Embryonic facial prominence (tissue), 1 donor: Measurements from ENCODE around the gene SPACA5B.
"Not testable (repeated sequence)": the region's sequence is repeated elsewhere in the genome, so short reads cannot be mapped to it uniquely, and the experiment has no call there.

Experiments
- DNase-seq: peaks from one replicate; pipeline ENCODE4 v3.0.0-alpha.2; 2016; ENCODE audit errors: extremely low spot score

SPACA5B gene

DNA sequence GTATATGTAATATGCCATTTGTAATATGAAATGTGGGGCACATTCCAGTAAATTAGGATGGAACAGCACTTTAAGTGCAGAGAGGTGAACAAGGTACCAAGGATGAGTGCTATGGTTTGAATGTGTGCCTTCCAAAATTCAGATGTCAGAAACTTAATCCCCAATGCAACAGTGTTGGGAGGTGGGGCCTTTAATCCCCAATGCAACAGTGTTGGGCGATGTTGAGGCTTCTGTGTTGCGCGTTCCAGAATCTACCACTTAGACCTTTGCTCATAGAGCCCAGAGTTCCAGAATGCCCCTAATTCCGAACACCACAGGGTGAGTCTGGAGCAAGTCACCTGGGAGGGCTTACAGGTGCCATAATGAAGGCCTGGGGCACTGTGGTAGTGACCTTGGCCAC is at the start of gene SPACA5B:
TSS of gene SPACA5B (plus strand) at position 301 of the 400 bp plus-strand sequence. CDS start at position 363, 62 bp downstream.
- not testable (repeated sequence) for DNase-seq

DNA sequence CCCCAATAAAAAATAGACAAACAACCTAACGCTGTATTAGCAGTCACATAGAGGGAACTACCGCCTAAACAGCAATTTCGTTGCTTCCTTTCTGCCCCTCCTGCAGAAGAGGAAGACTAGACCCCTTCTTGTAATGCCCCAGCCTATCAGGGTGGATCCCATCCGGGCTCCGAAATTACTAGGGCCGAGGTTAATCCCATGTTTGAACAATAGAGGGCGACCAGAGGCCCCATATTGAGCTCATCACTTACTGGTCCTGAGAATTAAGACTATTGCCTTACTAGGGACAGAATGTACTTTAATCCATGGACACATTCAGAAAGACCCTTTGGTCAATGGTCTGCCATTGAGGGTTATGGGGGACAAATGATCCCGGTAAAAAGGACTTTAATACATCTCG is 47.2 kb upstream of the SPACA5B start:
- DNase-seq: no peak

DNA sequence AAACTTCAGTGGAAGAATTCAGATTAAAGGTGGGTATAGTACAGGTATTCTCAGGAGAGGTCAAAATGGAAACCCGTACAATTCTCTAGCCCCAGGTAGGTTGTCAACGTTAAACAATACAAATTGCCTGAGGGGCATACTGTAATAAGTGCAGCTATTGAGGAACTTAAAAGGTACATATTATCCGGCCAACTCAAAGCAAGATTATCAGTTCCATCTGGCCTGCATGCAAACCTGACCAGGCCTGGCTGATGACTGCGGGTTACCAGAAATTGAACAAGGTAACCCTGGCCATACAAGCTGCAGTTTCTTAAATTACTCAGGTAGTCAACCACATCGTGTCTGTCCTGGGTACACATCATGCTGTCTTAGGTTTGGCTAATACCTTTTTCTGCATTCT is 46.7 kb upstream of the SPACA5B start:
- DNase-seq: no peak

DNA sequence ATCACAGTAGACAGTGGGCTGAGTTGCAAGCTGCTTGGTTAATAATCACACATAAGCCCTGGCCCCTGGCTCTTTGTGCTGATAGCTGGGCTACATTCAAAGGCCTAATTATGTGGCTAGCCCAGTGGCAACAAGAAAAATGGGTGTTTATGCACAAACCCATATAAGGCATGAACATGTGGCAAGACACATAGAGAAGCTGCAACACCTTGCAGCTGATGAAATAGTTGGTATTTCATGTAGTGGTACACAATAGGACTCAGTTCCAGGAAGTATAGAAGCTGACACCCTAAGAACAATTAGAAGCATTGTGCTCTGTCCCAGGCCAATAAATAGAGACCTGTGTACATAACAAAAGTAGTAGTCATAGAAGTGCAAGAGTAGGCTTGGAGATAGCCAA is 44.3 kb upstream of the SPACA5B start:
- DNase-seq: no peak

DNA sequence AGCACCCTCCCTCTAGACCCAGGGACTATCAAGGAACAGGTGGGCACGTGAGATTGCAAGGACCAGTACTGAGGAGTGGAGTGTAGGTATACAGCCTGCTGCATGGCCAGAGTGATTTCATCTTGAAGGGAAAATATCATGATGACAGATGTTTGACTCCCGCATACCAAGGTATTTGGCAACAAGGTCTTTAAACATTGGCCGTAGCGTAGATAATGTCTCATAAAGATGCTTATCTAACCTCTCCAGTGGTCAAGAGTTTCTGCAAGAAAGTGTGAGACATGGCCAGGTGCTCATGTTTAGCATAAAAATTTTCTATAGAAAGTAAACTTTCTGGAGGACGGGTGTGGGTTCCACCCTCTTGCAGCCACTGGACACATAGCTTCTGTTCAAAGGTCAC is 40.3 kb upstream of the SPACA5B start:
- DNase-seq: no peak

DNA sequence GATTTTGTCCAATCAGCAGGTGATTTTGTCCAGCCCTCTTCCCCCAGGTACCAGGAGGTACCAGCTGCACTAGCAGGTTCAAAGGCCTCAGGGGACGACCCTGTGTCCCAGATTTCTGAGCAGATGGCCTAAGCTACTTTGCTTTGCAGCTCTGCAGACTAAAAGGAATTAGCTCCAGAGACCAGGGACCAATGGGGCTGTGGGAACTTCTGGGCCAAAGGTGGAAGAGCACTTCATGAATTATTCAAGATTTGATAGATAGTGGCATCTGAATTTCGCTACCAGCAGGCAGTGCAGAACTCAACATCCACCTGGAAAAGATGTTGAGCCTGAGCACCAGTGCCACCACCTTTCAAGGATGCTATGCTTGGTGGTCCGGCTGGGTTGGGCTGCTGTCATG is 37.9 kb upstream of the SPACA5B start:
- DNase-seq: not testable (repeated sequence)

DNA sequence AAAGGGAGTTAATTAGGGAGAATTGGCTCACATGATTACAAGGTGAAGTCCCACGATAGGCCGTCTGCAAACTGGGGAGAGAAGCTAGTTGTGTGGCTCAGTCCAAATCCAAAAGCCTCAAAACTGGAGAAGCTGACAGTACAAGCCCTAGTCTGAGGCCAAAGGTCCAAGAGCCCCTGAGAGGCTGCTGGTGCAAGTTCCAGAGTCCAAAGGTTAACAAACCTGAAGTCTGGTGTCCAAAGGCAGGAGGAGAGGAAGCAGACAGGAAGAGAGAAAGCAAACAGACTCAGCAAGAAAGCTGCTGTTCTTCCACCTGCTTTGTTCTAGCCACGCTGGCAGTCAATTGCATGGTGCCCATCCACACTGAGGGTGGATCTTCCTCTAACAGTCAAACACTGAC is 29.0 kb upstream of the SPACA5B start:
- no peak for DNase-seq

DNA sequence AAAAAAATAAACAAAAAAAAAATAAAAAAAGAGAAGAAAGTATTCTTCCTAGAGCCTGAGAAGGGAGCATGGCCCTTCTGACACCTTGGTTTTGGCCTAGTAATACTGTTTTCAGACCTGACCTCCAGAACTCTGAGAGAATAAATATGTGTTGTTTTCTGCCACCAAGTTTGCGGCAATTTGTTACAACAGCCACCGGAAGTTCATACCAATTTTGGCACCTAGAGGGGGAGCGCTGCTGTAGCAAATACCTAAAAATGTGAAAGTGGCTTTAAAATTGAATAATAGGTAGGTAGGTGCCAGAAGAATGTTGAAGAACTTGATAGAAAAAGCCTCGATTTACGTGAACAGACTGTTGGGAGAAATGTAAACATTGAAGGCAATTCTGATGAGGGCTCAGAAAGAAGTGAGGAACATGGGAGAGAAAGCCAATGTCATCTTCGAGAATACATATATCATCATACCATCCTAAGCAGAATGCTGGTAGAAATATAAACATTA is 27.5 kb upstream of the SPACA5B start:
- no peak for DNase-seq

DNA sequence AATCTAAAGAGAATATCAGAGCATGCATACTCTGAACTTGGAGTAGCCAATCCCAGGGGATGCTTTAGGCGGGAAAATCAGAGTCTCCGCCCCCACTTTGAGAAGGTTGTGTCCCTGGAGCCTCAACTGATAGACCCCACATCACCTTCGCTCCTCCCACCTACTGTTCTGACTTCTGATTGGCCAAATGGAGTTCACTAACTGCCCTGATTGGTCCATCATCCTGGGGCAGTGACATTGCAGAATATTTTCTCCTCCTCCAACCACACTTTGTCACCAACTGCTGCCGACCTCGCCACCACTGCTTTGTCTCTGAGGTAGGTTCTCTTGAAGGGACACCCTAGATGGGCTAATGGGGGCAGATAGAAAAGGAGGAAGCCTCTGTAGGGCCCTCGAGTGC is 22.7 kb upstream of the SPACA5B start:
- DNase-seq: no peak

DNA sequence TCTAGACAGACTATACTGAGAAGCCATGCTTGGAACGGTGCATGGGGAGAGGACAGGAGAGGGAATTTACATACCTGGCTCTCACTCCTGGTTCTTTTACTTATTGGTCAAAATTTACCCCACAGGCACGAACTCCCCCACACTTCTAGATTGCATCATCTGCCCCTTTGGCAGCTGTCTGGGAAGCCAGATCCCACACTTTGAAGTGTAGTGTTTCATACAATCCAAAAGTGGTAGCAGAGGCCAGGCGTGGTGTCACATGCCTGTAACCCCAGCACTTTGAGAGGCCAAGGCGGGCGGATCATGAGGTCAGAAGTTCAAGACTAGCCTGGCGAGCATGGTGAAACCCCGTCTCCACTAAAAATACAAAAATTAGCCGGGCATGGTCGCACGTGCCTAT is 5.1 kb upstream of the SPACA5B start:
- not testable (repeated sequence) for DNase-seq

DNA sequence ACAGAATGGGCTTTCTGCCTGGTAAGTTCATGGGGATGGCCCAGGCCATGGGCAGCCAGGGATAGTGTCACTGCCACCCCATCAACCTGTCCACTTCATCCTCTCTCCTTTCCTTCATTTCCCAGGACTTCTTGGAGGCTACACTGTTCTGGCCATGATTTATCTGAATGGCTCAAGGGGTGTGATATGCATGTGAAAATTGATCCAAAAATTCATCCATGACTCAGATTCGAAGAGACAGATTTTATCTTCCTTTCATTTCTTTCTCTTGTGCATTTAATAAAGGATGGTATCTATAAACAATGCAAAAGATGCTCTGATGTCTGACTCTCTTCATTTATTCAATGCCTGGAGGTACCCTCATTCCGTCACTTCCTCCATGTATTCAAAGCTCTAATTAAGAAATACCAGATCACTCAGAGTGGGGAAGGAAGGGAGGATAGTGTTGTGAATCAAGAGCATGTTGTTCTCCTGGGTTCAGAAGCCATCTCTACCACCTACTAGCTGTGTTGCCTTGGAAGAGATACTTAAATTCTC is 1.9 kb downstream of the SPACA5B start:
- not testable (repeated sequence) for DNase-seq

DNA sequence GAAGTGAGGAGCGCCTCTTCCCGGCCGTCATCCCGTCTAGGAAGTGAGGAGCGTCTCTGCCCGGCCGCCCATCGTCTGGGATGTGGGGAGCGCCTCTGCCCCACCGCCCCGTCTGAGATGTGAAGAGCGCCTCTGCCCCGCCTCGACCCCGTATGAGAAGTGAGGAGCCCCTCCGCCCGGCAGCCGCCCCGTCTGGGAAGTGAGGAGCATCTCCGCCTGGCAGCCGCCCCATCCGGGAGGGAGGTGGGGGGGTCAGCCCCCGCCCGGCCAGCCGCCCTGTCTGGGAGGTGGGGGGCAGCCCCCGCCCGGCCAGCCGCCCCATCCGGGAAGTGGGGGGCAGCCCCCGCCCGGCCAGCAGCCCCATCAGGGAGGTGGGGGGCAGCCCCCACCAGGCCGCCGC is 8.7 kb downstream of the SPACA5B start:
- DNase-seq: not testable (repeated sequence)

DNA sequence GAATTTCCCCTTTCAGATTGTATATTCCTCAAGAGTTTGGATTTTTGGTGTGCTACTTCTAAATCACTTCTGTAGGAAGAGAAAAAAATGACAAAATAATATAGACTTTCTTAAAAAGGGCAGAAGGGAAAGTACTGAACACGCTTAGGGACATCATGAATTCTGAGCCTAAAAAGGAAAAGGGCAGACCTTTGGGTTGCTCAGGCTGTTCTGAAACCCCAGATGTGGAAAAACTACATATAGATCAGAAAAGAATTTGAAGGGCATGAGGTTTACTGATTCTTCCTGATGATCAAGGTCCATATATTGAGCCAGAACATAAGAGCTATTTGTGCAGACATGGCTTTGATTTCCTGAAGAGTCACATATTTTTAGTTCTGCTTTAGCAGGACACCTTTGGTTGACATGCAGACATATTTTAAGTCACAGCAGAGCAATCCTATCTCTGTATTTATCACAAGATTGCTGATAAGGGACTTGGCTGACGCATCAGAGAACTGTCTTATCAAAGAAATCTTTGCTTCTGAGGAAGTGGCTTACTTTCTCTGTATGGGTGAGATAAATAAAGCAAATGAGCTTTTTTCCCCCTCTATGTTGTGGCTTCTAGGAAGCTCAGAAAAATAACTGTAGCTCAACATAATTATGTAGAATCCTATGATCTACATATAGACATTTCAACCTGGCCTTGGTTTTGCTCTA is 11.5 kb downstream of the SPACA5B start:
- DNase-seq: not testable (repeated sequence)

DNA sequence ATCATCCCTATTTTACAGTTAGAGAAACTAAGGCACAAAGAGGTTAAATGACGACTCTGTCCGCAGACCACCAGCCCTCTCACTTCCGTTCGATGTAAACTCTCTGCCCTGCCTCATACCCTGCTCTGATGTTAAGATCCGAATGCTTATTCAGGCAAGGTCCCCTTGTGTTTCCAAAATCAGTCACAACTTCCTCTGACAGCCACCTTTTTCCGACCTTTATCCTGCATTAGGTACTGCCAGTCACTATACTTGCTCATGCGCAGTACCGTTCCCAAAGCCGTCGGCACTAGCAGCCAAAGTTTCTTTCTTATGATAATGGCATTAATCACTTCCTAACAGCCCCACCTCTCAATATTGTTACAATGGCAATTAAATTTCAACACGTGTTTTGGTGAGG is 12.3 kb downstream of the SPACA5B start:
- not testable (repeated sequence) for DNase-seq

DNA sequence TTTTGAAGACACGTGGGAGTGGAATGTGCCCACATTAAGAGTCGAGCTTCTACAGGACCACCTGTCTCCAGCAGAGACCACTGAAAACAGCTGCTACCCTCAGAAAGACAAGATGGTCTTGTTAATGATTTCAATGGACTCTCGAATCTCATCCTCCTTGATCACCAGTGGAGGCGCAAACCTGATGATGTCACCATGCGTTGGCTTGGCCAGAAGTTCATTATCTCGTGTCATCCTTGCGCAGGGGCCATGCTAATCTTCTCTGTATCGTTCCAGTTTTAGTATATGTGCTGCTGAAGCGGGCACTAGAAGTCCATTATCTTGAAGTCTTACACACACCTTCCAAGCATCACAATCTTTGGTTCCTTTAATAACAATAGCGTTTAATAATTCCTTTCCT is 23.3 kb downstream of the SPACA5B start:
- no peak for DNase-seq

DNA sequence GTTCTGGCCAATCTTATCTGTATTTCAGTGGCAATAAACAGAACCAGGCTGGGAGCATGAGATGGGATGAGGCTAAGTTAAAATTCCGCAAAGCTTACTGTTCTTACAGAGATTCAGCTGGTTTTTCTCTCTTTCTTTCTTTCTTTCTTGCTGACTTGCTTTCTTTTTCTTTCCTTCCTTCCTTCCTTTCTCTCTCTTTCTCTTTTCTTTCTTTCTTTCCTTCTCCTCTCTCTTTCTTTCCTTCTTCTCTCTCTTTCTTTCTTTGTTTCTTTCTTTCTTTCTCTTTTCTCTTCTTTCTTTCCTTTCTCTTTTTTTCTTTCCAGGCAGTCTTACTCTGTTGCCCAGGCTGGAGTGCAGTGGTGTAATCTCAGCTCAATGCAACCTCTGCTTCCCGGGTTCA is 24.4 kb downstream of the SPACA5B start:
- no peak for DNase-seq

DNA sequence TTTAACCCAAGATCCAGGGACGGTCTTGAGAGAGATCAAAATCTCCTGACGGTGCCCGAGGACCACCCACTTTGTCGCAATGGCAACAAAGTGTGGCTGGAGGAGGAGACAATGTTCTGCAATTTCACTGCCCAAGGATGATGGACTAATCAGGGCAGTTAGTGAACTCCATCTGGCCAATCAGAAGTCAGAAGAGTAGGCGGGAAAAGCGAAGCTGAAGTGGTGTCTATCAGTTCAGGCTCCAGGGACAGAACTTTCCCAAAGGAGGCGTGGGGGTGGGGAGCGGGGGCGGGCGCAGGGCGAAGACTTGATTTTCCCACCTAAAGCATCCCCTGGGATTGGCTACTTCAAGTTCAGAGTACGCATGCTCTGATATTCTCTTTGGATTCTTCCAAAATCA is 25.6 kb downstream of the SPACA5B start:
- DNase-seq: no peak

DNA sequence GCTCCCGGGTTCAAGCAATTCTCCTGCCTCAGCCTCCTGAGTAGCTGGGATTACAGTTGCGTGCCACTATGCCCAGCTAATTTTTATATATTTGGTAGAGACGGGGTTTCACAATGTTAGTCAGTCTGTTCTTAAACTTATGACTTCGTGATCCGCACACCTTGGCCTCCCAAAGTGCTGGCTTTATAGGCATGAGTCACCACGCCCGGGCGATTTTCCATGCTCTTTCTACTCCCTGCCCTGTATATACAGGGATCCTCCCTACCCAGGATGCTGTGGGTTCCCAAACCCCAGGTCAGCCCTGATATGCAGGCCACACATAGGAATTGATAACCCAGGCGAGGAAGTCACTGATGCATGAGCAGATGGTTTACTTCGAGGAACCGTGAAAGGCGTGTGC is 34.8 kb downstream of the SPACA5B start:
- no peak for DNase-seq

DNA sequence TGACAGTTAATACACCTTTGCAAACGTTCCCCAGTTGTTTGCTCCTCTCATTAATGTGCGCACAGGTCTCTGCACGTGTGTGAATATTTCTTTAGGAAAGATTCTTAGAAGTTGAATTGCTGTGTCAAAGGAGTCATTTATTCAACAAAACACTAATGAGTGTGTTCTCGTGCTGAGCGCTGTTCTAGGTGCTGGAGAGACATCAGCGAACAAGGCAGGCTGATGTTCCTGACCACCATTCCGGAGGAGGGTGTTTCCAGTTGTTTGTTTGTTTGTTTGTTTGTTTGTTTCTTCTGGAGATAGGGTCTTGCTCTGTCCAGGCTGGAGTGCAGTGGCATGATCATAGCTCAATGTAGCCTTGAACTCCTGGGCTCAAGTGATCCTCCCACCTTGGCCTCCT is 35.9 kb downstream of the SPACA5B start:
- DNase-seq: not testable (repeated sequence)

DNA sequence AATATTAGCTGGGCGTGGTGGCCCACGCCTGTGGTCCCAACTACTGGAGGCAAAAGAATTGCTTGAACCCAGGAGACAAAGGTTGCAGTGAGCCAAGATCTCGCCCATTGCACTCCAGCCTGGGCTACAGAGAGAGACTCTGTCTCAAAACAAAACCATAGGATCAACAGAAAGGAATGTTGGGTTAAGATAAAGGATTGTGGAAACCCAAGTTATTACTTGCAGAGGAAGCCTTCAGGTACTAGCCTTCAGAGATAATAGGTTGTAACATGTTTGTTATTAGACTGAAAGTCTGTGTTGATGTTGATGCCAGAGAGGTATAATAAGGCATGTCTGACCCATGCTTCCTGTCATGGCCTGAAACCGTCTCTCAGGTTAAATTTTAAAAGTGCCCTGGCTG is 49.3 kb downstream of the SPACA5B start:
- DNase-seq: no peak

DNA sequence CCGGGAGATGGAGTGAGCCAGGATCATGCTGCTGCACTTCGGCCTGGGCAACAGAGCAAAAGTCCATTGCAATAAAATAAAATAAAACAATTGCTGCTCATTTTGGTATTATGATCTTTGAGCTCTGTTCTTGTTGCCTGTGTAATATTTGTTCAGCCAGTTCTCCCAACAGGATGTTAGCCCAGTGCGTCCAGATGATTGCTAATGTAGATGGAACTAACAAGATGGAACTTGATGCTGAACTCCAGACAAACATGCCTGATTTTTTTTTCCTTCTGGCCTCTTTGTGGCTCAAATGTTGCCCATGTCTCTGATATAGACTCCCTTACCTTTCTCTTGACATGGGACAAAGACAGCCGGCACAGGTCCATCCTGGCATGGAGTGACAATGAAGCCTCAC is 50.4 kb downstream of the SPACA5B start:
- no peak for DNase-seq

DNA sequence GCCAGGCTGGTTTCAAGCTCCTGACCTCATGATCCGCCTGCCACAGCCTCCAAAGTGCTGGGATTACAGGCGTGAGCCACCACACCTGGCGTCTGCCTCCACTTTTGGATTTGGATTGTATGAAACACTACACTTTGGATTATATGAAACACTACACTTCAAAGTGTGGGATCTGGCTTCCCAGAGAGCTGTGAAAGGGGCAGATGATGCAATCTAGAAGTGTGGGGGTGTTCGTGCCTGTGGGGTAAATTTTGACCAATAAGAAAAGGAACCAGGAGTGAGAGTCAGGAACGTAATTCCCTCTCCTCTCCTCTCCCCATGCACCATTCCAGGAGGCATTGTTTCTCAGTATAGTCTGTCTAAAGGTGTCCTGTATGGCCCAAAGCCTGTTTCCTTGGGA is 51.5 kb downstream of the SPACA5B start:
- DNase-seq: not testable (repeated sequence)
